Lower leg skin (tissue), 4 donors: ENCODE measurements around the gene STRN. TPM values are rescaled to one million over a fixed set of nuclear protein-coding genes. Genes with fewer than 3 reads are reported as not detected.
"Not testable (repeated sequence)": the region's sequence is repeated elsewhere in the genome, so short reads cannot be mapped to it uniquely, and the experiment has no call there.

ENCODE experiments used
- DNase-seq, 2 donors: peaks; one replicate each; pipeline ENCODE4 v3.0.0-alpha.2; 2019; ENCODE audit warnings: low spot score in 2 of 2
- H3K4me3 ChIP-seq: fragments of 200-600 bp; sonication (generic); 2 replicates; pipeline ENCODE4 v1.5.1; 2017; ENCODE audit warnings: mild to moderate bottlenecking, low read depth; ENCODE audit not compliant: poor library complexity, severe bottlenecking
- CTCF ChIP-seq, 3 donors: fragments of 450-650 bp; IDR thresholded peaks; one replicate each; pipeline ENCODE4 v1.5.1; 2016; ENCODE audit warnings: antibody characterized with exemption in 3 of 3, mild to moderate bottlenecking in 3 of 3, moderate library complexity in 2 of 3
- POLR2A ChIP-seq, 2 donors: fragments of 450-650 bp; IDR thresholded peaks; one replicate each; pipeline ENCODE4 v1.6.1; 2016 to 2017; ENCODE audit warnings: antibody characterized with exemption in 2 of 2, mild to moderate bottlenecking in 1 of 2, moderate library complexity in 1 of 2
- WGBS, 2 donors: methylation state at CpG; one replicate each; pipeline ENCODE4 v1.1.5; 2018; 5-methylcytosine and 5-hydroxymethylcytosine counted together
- intact Hi-C: fragments of 100-400 bp; cut with DNase I; formaldehyde crosslinking; loops from one replicate; pipeline ENCODE4 v1.15.0; 2023; ENCODE audit warnings: low total_unique reads
- total RNA-seq, 4 donors: library from RNA; depleted of rRNA; stranded (reverse); fragments of >200 nt; gene quantifications; one replicate each; pipeline ENCODE4 v1.1.0, GENCODE V29; 2016

The STRN gene
- total RNA-seq, 4 donors from 2014 or later, result 34.4 to 41.9 (median 37.9) TPM

- TF ChIP-seq POLR2A (IDR thresholded peaks at IDR 0.05), result no peak
- no peak for TF ChIP-seq CTCF (IDR thresholded peaks at IDR 0.05)
- intact Hi-C loops, result no loop called here
- no peak for DNase-seq
- H3K4me3 ChIP-seq, result no peak overlapping the region
- WGBS, 2 donors, result 55 to 79% methylated on average over 1 of the region's 1 CpG
These were observed 135.2 kb downstream of the STRN start for GRCh38 chr2:36831185-36831584.

- intact Hi-C loops, DNase-seq, H3K4me3 ChIP-seq: not testable (repeated sequence)
- 43 to 68% methylated on average over 2 of the region's 2 CpGs for WGBS, 2 donors
These were observed 141.7 kb downstream of the STRN start for GRCh38 chr2:36824683-36825082.

GRCh38 chr2:36824273-36824672 lies 142.1 kb downstream of the STRN start:
- TF ChIP-seq POLR2A (IDR thresholded peaks at IDR 0.05) (no peak), CTCF (IDR thresholded peaks at IDR 0.05) (no peak)
- intact Hi-C loops, result no loop called here
- no peak for DNase-seq
- H3K4me3 ChIP-seq, result no peak overlapping the region
- WGBS, 2 donors, result 64 to 67% methylated on average over 7 of the region's 7 CpGs

- 83 to 85% methylated on average over 10 of the region's 10 CpGs for WGBS, 2 donors
- no peak for TF ChIP-seq POLR2A (IDR thresholded peaks at IDR 0.05)
- no peak for TF ChIP-seq CTCF (IDR thresholded peaks at IDR 0.05)
- DNase-seq, result no peak
- H3K4me3 ChIP-seq, result no peak overlapping the region
- intact Hi-C loops, result no loop called here
These were observed 142.5 kb downstream of the STRN start for GRCh38 chr2:36823862-36824261.

- no peak overlapping the region for H3K4me3 ChIP-seq
- intact Hi-C loops, result no loop called here
- WGBS, 2 donors, result 67 to 76% methylated on average over 7 of the region's 7 CpGs
- TF ChIP-seq POLR2A (IDR thresholded peaks at IDR 0.05) (no peak), CTCF (IDR thresholded peaks at IDR 0.05) (no peak)
- no peak for DNase-seq
These were observed 145.3 kb downstream of the STRN start for GRCh38 chr2:36820942-36821605.

- intact Hi-C loops, result no loop called here
- no peak for DNase-seq
- TF ChIP-seq POLR2A (IDR thresholded peaks at IDR 0.05) (no peak), CTCF (IDR thresholded peaks at IDR 0.05) (no peak)
- 89 to 97% methylated on average over 4 of the region's 4 CpGs for WGBS, 2 donors
- no peak overlapping the region for H3K4me3 ChIP-seq
These were observed 147.1 kb downstream of the STRN start for GRCh38 chr2:36819095-36819711.
